KOPT-K1 (cell line): ENCODE results near the gene SPAG9.
"Not testable (repeated sequence)": the region's sequence is repeated elsewhere in the genome, so short reads cannot be mapped to it uniquely, and the experiment has no call there.

Source experiments
- H3K27ac ChIP-seq: fragments of 200-600 bp; sonication (generic); 2 replicates; pipeline ENCODE4 v1.5.1; 2016; ENCODE audit warnings: antibody characterized with exemption, mild to moderate bottlenecking, low read depth, low read length; ENCODE audit not compliant: poor library complexity, severe bottlenecking
- H3K36me3 ChIP-seq: fragments of 200-600 bp; sonication (generic); 2 replicates; pipeline ENCODE4 v1.5.1; 2017; ENCODE audit warnings: antibody characterized with exemption, mild to moderate bottlenecking, low read length, moderate library complexity; ENCODE audit not compliant: insufficient read depth
- H3K9me3 ChIP-seq: fragments of 200-600 bp; sonication (generic); 2 replicates; pipeline ENCODE4 v1.5.1; 2017; ENCODE audit warnings: antibody characterized with exemption, low read length, mild to moderate bottlenecking; ENCODE audit not compliant: insufficient read depth, poor library complexity, severe bottlenecking

The SPAG9 gene

DNA sequence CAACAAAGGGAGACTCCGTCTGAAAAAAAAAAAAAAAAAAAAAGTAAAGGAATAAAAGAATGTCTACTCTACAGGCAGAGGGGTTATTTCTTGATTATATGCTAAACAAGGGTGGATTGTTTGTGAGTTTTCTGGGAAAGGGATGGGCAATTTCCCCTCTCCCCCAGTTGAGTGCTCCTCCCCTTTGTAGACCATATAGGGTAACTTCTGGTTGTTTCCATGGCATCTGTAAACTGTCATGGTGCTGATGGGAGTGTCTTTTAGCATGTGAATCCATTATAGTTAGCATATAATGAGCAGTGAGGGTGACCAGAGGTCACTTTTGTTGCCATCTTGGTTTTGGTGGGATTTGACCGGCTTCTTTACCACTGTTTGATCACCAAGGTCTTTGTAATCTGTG lies 28.5 kb upstream of the SPAG9 start:
- Histone ChIP-seq H3K27ac (no peak overlapping the region), H3K9me3 (no peaks in the 10 kb centered on the region), H3K36me3 (no peaks in the 10 kb centered on the region)

DNA sequence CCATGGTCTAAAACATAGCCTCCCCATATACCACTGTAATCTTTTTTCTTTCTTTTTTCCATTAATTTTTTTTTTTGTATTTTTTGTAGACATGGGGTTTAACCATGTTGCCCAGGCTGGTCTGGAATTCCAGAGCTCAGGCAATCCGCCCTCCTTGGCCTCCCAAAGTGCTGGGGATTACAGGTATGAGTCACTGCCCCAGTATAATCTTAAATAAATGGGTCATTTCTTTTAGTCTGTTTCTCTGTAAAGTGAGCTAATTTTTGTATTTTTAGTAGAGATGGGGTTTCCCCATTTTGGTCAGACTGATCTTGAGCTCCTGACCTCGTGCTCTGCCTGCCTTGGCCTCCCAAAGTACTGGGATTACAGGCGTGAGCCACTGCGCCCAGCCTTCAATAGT lies 27.0 kb upstream of the SPAG9 start:
- no peaks in the 10 kb centered on the region for H3K9me3 ChIP-seq
- no peaks in the 10 kb centered on the region for H3K36me3 ChIP-seq
- no peak overlapping the region for H3K27ac ChIP-seq

DNA sequence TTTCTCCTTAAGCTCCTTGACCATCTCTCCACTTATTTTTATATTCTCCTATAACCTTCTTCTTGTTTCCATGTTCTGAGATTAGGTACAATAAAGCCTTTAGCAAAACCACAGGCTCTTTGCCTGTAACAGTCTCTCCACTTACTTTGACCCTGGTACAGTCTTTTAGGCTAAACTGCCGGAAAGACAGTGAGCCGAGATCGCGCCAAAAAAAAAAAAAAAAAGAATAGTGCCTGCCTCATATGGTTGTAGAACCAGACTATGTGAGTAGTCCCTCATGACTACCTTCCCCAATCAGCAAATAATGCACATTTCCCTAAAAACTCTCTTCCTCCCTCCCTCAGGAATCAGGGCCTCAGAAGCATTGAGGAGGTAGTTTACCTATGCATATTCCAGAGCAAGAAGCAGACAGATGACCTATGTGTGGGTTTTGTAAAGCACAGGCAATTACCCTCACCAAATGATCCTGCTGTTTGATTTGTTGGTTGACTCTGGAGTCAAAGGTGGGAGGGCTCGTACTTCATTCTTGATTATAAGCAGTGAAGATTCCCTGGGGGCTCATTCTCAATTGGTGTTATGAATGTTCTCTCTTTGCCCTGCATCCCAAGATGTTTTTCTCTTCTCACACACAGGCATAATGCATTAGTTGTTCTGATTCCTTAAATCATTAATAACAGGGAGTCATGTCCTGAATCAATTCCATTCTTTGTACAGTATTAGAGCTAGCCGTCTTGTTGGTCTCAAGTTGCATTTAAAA lies 23.8 kb upstream of the SPAG9 start:
- Histone ChIP-seq H3K36me3 (no peaks in the 10 kb centered on the region), H3K9me3 (no peaks in the 10 kb centered on the region), H3K27ac (no peak overlapping the region)

DNA sequence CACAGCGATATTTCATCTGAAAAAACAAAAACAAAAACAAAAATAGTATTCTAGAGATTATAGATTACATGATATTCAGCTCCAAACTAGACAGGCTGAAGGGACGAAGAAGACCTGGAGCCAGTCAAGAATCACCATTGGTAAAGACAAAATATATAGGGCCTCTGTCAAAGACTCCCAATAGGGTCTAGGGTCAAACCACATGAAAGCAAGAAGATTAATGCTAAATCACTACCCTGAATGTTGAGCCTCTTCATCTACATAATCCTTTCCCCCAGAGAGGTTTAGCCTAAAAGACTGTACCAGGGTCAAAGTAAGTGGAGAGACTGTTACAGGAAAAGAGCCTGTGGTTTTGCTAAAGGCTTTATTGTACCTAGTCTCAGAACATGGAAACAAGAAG lies 21.9 kb upstream of the SPAG9 start:
- no peaks in the 10 kb centered on the region for H3K9me3 ChIP-seq
- no peaks in the 10 kb centered on the region for H3K36me3 ChIP-seq
- no peak overlapping the region for H3K27ac ChIP-seq

DNA sequence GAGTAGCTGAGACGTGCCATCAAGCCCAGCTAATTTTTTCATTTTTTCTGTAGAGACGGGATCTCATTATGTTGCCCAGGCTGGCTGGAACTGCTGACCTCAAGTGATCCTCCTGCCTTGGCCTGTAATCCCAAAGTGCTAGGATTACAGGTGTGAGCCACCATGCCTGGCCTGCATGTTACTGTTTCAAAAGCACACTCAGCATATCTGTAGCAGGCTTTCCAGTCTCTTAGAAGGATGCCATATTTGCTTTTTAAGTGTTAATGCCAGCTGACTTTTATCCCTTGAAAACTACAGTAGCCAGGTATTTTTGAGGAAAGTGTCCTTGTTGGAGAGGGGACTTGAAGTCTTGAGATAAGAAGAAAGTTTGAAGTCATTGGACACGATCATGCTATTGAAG lies 15.3 kb upstream of the SPAG9 start:
- no peaks in the 10 kb centered on the region for H3K36me3 ChIP-seq
- H3K27ac ChIP-seq: no peak overlapping the region
- no peaks in the 10 kb centered on the region for H3K9me3 ChIP-seq

DNA sequence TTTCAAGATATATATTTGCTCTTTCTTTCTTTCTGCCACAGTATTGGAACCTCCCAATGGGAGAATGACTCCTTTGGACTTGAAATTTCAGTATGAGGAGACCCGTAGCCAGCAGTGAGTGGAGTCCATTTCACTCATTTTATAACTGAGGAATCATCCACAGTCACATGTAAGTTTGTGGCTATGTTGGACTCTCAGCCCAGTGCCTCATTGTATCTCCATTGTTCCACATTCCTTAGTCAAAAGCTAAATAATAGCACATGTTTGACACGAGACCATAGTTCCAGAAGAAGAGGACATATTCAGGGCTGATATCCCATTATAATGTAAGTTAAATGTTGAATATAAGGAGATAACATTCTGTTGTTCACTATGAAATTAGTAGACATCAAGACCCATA lies 12.7 kb upstream of the SPAG9 start:
- no peaks in the 10 kb centered on the region for H3K9me3 ChIP-seq
- H3K36me3 ChIP-seq: no peaks in the 10 kb centered on the region
- no peak overlapping the region for H3K27ac ChIP-seq

DNA sequence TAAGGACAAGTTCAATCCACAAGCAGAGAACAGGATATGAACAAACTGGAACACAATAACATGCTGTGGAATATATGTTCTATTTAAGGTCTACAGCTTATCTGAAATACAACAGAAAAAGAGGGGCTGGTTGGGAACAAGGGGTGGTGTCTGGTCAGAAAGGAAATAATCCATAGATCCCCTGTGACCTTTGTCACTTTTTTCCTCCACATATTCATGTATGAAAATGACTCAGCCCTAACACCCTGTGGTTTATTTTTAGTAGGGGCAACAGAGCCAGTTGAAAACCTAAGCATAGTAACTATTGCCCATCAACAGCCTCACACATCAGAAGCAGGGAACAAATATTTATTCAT lies 12.3 kb upstream of the SPAG9 start:
- H3K9me3 ChIP-seq: no peaks in the 10 kb centered on the region
- H3K27ac ChIP-seq: no peak overlapping the region
- H3K36me3 ChIP-seq: no peaks in the 10 kb centered on the region

DNA sequence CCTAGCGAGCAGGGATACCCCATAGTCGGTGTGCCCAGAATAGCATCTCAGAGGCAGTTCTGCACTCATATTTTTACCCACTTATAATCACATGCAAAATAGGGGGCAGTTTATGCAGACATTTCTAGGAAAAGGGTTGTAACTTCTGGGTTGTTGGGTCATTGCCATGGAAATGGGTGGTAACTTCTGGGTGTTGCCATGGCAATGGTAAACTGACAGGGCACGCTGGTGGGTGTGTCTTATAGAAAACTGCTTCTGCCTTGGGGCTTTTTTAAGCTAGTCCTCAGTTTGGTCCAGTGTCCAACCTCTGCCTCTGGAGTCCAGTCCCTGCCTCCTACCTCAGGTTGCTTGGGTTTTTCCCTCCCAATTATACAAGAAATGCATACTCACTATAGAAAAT lies 7.4 kb upstream of the SPAG9 start:
- Histone ChIP-seq H3K9me3 (no peaks in the 10 kb centered on the region), H3K27ac (no peak overlapping the region)

DNA sequence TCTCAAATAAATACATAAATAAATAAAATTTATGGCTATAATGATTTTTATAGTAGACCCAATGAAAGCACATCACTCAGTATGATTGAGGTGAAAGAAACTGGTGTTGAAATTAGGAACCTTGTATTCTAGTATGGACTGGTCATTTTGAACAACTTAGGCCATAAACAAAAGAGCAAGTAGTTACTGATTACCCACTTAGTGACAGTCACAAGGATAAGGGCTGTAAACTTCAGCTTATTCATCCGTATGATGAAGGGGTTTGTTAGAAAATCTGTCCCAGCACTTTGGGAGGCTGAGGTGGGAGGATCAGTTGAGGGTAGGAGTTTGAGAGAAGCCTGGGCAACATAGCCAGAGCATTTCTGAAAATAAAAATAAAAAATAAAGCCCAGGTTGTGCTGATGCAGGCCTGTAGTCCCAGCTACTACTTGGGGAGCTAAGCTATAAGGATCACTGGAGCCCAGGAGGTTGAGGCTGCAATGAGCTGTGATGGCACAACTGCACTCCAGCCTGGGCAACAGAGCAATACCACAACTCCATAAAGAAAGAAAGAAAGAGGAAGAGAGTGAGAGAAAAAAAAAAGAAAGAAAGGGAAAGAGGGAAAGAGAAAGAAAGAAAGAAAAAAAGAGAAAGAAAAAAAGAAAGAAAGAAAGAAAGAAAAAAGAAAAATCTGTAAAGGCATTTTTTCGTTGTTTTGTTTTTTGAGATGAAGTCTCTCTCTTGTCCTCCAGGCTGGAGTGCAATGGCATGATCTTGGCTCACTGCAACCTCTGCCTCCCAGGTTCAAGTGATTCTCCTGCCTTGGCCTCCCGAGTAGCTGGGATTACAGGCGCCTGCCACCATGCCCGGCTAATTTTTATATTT lies 4.2 kb upstream of the SPAG9 start:
- Histone ChIP-seq H3K9me3 (no peaks in the 10 kb centered on the region), H3K27ac (no peak overlapping the region)

More for the DNA sequence above, 7.4 kb upstream of the SPAG9 start:
- no peaks in the 10 kb centered on the region for H3K36me3 ChIP-seq

DNA sequence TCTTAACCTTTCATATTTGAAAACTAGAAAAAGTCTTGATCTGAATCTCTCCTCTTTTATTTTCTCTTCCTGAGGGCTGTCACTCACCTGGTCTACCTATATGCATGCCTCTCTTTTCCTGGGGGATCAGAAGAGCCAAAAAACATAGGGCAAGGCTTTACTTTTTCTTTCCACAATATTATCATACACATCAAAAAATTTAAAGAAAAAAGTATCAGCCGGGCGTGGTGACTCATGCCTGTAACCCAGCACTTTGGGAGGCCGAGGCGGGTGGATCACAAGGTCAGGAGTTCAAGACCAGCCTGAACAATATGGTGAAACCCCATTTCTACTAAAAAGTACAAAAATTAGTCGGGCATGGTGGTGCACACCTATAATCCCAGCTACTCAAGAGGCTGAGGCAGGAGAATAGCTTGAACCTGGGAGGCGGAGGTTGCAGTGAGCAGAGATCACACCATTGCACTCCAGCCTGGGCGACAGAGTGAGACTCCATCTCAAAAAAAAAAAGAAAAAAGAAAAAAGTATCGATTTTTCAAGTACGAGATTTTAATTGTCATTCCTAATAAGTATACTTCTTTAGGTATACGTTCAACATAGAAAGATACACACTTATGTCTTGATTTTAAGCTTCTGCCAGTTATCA lies 1.9 kb upstream of the SPAG9 start:
- H3K36me3 ChIP-seq, H3K27ac ChIP-seq, H3K9me3 ChIP-seq: not testable (repeated sequence)

More for the DNA sequence above, 4.2 kb upstream of the SPAG9 start:
- no peaks in the 10 kb centered on the region for H3K36me3 ChIP-seq

DNA sequence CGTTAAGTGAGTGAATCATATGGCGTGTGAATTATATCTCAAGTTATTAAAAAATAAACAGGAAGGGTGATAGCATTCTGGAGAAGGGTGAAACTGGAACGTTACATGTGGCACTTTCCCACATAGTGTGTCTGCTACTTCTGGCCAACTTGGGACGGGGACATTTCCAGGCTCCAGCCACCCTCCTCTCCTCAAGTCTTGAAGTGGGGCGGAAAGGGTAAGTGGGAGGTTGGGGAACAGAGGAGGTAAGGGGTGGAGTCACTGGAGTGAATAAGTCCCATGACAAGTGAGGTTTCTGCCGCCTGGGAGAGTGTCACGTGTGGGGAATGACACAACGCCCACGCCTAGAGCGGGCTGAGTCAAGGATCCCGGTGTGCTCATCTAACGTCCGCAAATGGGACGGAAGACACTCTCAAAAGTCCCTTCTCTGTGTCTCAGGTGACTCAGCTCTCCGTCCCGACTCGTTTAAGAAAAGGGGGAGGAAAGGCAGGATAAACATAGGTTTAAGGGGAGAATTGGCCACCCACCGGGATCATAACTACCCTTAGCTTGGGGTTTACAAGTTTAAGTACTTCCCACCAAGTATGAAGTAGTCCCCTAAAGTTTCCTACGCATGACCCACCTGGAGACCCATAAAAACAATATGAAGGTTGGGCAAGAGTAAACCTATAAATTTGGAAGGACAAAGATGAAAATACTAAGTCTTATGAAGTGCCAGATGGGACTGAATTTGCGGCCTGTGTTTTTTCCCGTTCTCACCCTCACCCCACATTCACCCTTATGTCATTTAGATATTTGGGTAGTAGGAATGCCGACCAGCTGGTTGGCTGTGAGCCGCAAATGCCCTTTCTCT lies 1.2 kb upstream of the SPAG9 start:
- Histone ChIP-seq H3K27ac (peak overlapping the region; percentile 86), H3K9me3 (no peaks in the 10 kb centered on the region), H3K36me3 (no peaks in the 10 kb centered on the region)

DNA sequence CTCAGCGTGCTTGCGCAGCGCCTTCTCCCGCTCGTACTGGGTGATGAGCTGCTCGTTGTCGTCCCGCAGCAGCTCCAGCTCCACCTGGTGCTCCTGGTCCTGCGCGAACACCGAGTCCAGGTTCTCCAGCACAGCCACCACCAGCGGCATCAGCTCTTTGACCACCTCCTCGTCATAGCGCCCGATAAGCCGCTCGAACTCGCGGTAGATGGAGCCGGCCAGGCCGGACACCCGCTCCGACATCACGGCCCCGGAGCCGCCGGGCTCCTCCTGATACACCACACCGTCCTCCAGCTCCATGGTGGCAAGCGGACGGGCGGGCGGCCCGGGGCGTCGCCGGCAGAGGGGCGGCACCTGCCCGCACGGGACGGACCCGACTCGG lies 320 bp downstream of the SPAG9 start:
- Histone ChIP-seq H3K27ac (peak overlapping the region; percentile 86), H3K9me3 (no peaks in the 10 kb centered on the region), H3K36me3 (no peaks in the 10 kb centered on the region)

DNA sequence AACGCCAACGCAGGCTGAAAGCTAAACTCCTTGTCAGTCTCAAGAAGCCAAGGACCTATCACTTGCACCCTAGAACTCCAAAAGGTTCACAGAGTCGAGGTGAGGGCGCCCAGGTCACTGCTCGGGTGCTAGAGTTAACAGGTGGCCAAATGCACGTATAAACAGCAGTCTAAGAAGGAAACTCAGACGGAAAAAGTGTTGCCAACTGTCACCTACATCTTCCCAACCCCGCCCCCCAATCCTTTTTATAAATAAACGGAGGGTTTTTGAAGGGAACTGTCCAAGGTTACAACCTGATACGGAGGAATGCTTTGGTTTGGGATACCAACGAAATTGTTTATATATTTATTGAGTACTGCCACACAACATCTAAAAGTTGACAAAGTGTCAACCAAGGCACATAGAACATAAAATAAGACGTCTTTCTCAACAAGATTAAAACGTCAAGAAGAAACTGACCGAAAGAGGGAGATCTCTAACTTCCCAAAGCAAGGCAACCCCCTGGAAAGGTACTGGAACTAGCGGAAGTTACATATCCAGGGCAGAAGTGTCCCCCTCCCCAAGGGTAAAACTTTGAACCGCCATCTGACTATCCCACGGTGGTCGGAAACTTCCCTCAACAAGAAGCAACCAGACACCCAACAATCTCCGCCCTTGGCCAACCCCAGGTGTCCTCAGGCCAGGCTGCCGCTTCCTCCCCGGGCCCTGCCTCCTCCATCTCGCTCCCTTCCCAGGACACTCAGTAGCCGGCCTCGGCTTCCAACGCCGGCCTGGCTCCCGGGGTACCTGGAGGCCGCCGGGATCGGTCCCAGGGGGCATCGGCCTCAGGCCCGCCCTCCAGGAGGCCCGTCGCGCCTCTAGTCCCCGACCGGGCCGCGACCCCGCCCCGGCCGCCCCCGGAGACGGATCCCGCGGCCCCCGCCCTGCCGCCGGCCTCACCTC lies 982 bp downstream of the SPAG9 start:
- Histone ChIP-seq H3K9me3 (no peaks in the 10 kb centered on the region), H3K27ac (peak overlapping the region; percentile 86)

More for the DNA sequence above, 982 bp downstream of the SPAG9 start:
- no peaks in the 10 kb centered on the region for H3K36me3 ChIP-seq
